Measurements from ENCODE around the gene C16orf74. TPM values are rescaled to one million over a fixed set of nuclear protein-coding genes. Genes with fewer than 3 reads are reported as not detected.

C16orf74 gene
- total and polyA plus RNA-seq, 2 of the 13 experiments (the other 11 are each of a cell fraction or from before 2014, with no cell fraction given): 0.13 to 0.29 TPM

DNA sequence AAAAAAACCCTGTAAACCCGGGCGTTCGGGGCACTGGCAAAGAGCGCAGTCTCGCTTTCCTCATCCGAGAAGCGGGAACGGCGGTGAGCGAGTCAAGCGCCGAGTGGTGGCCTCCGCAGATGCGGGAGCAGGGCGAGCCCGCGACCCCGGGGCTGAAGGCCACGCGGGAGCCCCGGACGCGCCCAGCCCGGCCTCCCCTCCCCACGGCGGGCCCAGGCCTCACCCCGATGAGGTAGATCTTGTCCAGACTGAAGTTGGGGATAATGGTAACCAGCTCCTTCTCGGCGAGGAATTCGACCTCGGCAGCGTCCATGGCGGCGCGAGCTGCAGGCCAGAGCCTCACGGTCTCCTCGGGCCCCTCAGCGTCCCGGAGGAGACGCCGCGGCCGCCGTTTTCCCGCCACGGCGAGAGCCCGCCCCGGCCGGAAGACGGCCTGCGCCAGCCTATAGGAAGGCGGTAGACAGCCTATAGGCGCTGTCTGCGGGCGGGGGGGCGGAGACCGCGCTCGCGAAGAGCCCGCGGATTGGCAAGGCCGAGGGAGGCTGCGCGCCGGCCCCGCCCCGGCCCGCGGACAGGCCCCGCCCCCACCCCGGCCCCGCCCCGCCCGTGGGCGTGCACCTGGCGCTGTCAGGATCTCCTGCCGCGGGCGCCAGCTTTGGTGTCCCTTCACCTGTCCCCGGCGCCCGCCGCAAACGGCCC, 62.2 kb downstream of the C16orf74 start, which contains the start of gene GINS2 (continued):
- TF ChIP-seq, protein P1, sequence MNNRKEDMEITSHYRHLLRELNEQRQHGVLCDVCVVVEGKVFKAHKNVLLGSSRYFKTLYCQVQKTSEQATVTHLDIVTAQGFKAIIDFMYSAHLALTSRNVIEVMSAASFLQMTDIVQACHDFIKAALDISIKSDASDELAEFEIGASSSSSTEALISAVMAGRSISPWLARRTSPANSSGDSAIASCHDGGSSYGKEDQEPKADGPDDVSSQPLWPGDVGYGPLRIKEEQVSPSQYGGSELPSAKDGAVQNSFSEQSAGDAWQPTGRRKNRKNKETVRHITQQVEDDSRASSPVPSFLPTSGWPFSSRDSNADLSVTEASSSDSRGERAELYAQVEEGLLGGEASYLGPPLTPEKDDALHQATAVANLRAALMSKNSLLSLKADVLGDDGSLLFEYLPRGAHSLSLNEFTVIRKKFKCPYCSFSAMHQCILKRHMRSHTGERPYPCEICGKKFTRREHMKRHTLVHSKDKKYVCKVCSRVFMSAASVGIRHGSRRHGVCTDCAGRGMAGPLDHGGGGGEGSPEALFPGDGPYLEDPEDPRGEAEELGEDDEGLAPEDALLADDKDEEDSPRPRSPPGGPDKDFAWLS (CRISPR knock-in tag; IDR thresholded peaks at IDR 0.05; ENCODE audit: borderline replicate concordance): no peak
- TF ChIP-seq HIVEP1 (CRISPR knock-in tag; IDR thresholded peaks at IDR 0.05): peak; percentile 33; the same call in 1 of the 2 replicates
- TF ChIP-seq ARHGAP35 (CRISPR knock-in tag; IDR thresholded peaks at IDR 0.05; ENCODE audit: borderline replicate concordance): peak; percentile 51; the same call in 1 of the 2 replicates
- TF ChIP-seq MTF2 (CRISPR knock-in tag; IDR thresholded peaks at IDR 0.05; ENCODE audit: borderline replicate concordance): no peak
- TF ChIP-seq ZBTB7A (CRISPR knock-in tag; IDR thresholded peaks at IDR 0.05): peak; percentile 78; the same call in 1 of the 2 replicates
- peak; percentile 51; the same call in 1 of the 2 replicates for TF ChIP-seq ZMYM4 (CRISPR knock-in tag; IDR thresholded peaks at IDR 0.05)
- TF ChIP-seq JDP2 (CRISPR knock-in tag; IDR thresholded peaks at IDR 0.05; ENCODE audit: borderline replicate concordance): no peak
- TF ChIP-seq KDM6A (CRISPR knock-in tag; IDR thresholded peaks at IDR 0.05; ENCODE audit: low read depth): no peak
- TF ChIP-seq, protein P2, sequence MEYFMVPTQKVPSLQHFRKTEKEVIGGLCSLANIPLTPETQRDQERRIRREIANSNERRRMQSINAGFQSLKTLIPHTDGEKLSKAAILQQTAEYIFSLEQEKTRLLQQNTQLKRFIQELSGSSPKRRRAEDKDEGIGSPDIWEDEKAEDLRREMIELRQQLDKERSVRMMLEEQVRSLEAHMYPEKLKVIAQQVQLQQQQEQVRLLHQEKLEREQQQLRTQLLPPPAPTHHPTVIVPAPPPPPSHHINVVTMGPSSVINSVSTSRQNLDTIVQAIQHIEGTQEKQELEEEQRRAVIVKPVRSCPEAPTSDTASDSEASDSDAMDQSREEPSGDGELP (IDR thresholded peaks at IDR 0.05; ENCODE audit: borderline replicate concordance, low read depth): peak; percentile 26; the same call in 1 of the 2 replicates
- peak; percentile 89; the same call in 1 of the 2 replicates for TF ChIP-seq ZNF367 (CRISPR knock-in tag; IDR thresholded peaks at IDR 0.05; ENCODE audit: borderline replicate concordance)
- peak; percentile 97; the same call in 1 of the 2 replicates for TF ChIP-seq NRL (CRISPR knock-in tag; IDR thresholded peaks at IDR 0.05; ENCODE audit: borderline replicate concordance)
- TF ChIP-seq ZNF138 (CRISPR knock-in tag; IDR thresholded peaks at IDR 0.05; ENCODE audit: low read depth): no peak
- TF ChIP-seq CENPX (CRISPR knock-in tag; IDR thresholded peaks at IDR 0.05): no peak
- TF ChIP-seq ZNF790 (CRISPR knock-in tag; IDR thresholded peaks at IDR 0.05; ENCODE audit: borderline replicate concordance): no peak
- no peak for TF ChIP-seq NR2F1 (CRISPR knock-in tag; IDR thresholded peaks at IDR 0.05)
- no peak for TF ChIP-seq FOXK2 (IDR thresholded peaks at IDR 0.05)
- peak; percentile 96 for TF ChIP-seq ZNF274 (CRISPR knock-in tag; IDR thresholded peaks at IDR 0.05)
- TF ChIP-seq ZBTB7B (CRISPR knock-in tag; IDR thresholded peaks at IDR 0.05): 0 out of 2 replicates have a peak, but pooled peaks have one; percentile 44
- TF ChIP-seq YEATS4 (CRISPR knock-in tag; IDR thresholded peaks at IDR 0.05; ENCODE audit: borderline replicate concordance): peak; percentile 90
- TF ChIP-seq IKZF4 (CRISPR knock-in tag; IDR thresholded peaks at IDR 0.05; ENCODE audit: borderline replicate concordance, low read depth, not compliant biosample characterization): no peak
- no peak for TF ChIP-seq ZKSCAN8 (CRISPR knock-in tag; IDR thresholded peaks at IDR 0.05; ENCODE audit: borderline replicate concordance)
- peak; percentile 69; the same call in 1 of the 2 replicates for TF ChIP-seq ZNF839 (CRISPR knock-in tag; IDR thresholded peaks at IDR 0.05; ENCODE audit: borderline replicate concordance)
